KOPT-K1 (cell line): ENCODE results near the gene TMEM40.
"Not testable (repeated sequence)": the region's sequence is repeated elsewhere in the genome, so short reads cannot be mapped to it uniquely, and the experiment has no call there.

Experiments used
- H3K27ac ChIP-seq: fragments of 200-600 bp; sonication (generic); 2 replicates; pipeline ENCODE4 v1.5.1; 2016; ENCODE audit warnings: antibody characterized with exemption, mild to moderate bottlenecking, low read depth, low read length; ENCODE audit not compliant: poor library complexity, severe bottlenecking
- H3K36me3 ChIP-seq: fragments of 200-600 bp; sonication (generic); 2 replicates; pipeline ENCODE4 v1.5.1; 2017; ENCODE audit warnings: antibody characterized with exemption, mild to moderate bottlenecking, low read length, moderate library complexity; ENCODE audit not compliant: insufficient read depth
- H3K9me3 ChIP-seq: fragments of 200-600 bp; sonication (generic); 2 replicates; pipeline ENCODE4 v1.5.1; 2017; ENCODE audit warnings: antibody characterized with exemption, low read length, mild to moderate bottlenecking; ENCODE audit not compliant: insufficient read depth, poor library complexity, severe bottlenecking

Gene TMEM40

GRCh38 chr3:12787967-12788690, 29.1 kb upstream of the TMEM40 start:
- H3K9me3 ChIP-seq, H3K36me3 ChIP-seq, H3K27ac ChIP-seq: not testable (repeated sequence)

GRCh38 chr3:12787346-12787745, 28.3 kb upstream of the TMEM40 start:
- not testable (repeated sequence) for H3K9me3 ChIP-seq, H3K27ac ChIP-seq, H3K36me3 ChIP-seq

GRCh38 chr3:12785096-12785495, 26.0 kb upstream of the TMEM40 start:
- Histone ChIP-seq H3K27ac (no peak overlapping the region), H3K9me3 (no peaks in the 10 kb centered on the region), H3K36me3 (no peaks in the 10 kb centered on the region)

- Histone ChIP-seq H3K36me3 (no peaks in the 10 kb centered on the region), H3K9me3 (no peaks in the 10 kb centered on the region), H3K27ac (no peak overlapping the region)
These were observed 23.2 kb upstream of the TMEM40 start for GRCh38 chr3:12782172-12782815.

GRCh38 chr3:12780751-12781150, 21.7 kb upstream of the TMEM40 start:
- Histone ChIP-seq H3K36me3 (no peaks in the 10 kb centered on the region), H3K27ac (no peak overlapping the region), H3K9me3 (peaks cover 4% of the 10 kb centered on the region)

GRCh38 chr3:12777171-12777570, 18.1 kb upstream of the TMEM40 start:
- Histone ChIP-seq H3K27ac (no peak overlapping the region), H3K9me3 (peaks cover 8% of the 10 kb centered on the region)

GRCh38 chr3:12775970-12776369, 16.9 kb upstream of the TMEM40 start:
- not testable (repeated sequence) for H3K9me3 ChIP-seq, H3K27ac ChIP-seq

More at GRCh38 chr3:12777171-12777570, 18.1 kb upstream of the TMEM40 start:
- no peaks in the 10 kb centered on the region for H3K36me3 ChIP-seq

GRCh38 chr3:12775226-12775625, 16.2 kb upstream of the TMEM40 start:
- no peak overlapping the region for H3K27ac ChIP-seq
- H3K9me3 ChIP-seq: peaks cover 8% of the 10 kb centered on the region
- no peaks in the 10 kb centered on the region for H3K36me3 ChIP-seq

More at GRCh38 chr3:12775970-12776369, 16.9 kb upstream of the TMEM40 start:
- H3K36me3 ChIP-seq: not testable (repeated sequence)

- H3K9me3 ChIP-seq: peaks cover 8% of the 10 kb centered on the region
- H3K27ac ChIP-seq: no peak overlapping the region
- no peaks in the 10 kb centered on the region for H3K36me3 ChIP-seq
These were observed 15.6 kb upstream of the TMEM40 start for GRCh38 chr3:12774619-12775018.

GRCh38 chr3:12773710-12774086, 14.6 kb upstream of the TMEM40 start:
- H3K27ac ChIP-seq: no peak overlapping the region
- no peaks in the 10 kb centered on the region for H3K36me3 ChIP-seq
- H3K9me3 ChIP-seq: peaks cover 8% of the 10 kb centered on the region

GRCh38 chr3:12773030-12773709, 14.1 kb upstream of the TMEM40 start:
- peaks cover 8% of the 10 kb centered on the region for H3K9me3 ChIP-seq
- H3K27ac ChIP-seq: no peak overlapping the region
- H3K36me3 ChIP-seq: no peaks in the 10 kb centered on the region

GRCh38 chr3:12772462-12772861, 13.4 kb upstream of the TMEM40 start:
- Histone ChIP-seq H3K9me3 (peaks cover 8% of the 10 kb centered on the region), H3K27ac (no peak overlapping the region), H3K36me3 (no peaks in the 10 kb centered on the region)

GRCh38 chr3:12771236-12771635, 12.2 kb upstream of the TMEM40 start:
- H3K36me3 ChIP-seq: no peaks in the 10 kb centered on the region
- H3K9me3 ChIP-seq: peaks cover 8% of the 10 kb centered on the region
- no peak overlapping the region for H3K27ac ChIP-seq

- Histone ChIP-seq H3K9me3 (no peaks in the 10 kb centered on the region), H3K36me3 (no peaks in the 10 kb centered on the region), H3K27ac (no peak overlapping the region)
These were observed 10.7 kb upstream of the TMEM40 start for GRCh38 chr3:12769761-12770160.

GRCh38 chr3:12768579-12769527, 9.8 kb upstream of the TMEM40 start:
- no peaks in the 10 kb centered on the region for H3K36me3 ChIP-seq
- no peak overlapping the region for H3K27ac ChIP-seq
- H3K9me3 ChIP-seq: no peaks in the 10 kb centered on the region
